NCI-H226 (cell line): Measurements from ENCODE around the gene COL18A1.
A peak's percentile ranks its signal among the peaks of the same experiment; 100 is the strongest.

ENCODE experiments used
- DNase-seq: peaks from one replicate; pipeline ENCODE4 v3.0.0-alpha.2; 2015

COL18A1 gene

DNA sequence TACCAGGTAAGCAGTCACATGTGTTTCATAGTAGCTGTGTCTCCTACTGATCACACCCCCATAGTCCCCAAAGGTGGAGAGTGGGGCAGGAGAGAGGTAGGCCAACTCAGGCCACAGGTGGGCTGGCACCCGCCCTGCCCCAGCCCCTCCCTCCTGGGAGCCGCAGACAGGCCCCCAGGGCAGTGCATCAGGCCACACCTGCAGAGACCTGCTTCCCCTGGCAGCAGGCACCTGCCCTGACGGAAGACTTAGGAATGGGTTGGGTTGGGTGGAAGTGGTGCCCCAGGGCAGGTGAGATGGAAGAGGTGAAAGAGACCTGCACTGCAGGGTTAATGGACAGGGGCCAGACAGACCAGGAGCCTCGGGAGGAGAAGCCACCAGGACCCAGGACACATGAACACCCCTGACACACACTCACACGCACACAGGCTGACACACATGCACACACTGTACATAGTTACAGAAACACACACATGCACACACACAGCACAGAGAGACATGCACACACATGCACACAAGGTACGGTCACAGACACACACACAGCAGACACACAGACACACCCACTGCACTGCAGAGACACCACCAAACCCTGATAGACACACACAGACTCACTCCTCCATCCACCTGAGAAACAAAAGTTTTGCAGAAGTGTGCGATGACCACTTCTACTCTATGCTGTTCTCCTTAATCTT, 1.7 kb upstream of the COL18A1 start:
- DNase-seq = no peak

DNA sequence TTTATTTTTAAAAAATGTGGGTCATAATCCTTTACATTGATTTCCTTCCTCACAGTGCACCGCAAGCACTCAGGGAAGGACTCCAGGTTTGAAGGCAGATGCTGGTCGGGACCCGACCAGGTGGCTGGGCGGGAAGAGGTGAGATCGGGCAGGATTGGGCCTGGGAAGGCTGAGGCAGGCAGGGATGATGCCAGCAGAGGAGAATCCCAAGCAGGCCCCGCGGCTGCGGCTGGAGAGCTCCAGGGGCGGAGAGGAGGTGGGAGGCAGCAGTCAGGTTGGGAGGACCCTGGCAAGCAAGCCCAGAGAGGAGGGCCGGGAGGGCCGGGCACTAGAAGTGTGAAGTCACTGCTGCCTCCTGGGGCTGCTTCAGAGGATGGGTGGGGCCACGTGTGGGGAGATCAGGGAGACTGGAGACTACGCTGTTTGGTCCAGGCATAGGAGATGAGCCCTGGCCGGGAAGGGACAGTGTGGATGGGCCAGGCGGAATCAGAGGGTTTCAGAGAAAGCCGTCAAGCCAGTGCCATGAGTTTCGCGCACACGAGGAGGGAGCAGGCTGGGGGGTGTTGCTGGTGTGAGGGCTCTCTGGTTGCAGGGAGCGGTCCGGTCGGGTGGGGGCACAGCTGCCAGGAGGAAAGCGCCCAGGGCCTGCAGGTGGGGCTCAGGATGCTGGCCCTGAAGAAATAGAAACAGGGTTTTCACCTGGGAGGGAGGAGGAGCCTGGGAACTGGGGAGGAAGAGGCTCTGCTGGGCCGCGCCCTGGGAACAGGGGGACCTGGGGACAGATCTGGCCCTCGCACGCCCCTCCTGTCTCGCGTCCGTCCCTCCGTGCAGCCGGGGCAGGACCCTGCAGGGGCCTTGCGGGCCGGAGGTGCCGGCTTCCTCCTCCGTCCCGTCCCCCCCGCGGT, 888 bp upstream of the COL18A1 start:
- DNase-seq = peak; percentile 68

DNA sequence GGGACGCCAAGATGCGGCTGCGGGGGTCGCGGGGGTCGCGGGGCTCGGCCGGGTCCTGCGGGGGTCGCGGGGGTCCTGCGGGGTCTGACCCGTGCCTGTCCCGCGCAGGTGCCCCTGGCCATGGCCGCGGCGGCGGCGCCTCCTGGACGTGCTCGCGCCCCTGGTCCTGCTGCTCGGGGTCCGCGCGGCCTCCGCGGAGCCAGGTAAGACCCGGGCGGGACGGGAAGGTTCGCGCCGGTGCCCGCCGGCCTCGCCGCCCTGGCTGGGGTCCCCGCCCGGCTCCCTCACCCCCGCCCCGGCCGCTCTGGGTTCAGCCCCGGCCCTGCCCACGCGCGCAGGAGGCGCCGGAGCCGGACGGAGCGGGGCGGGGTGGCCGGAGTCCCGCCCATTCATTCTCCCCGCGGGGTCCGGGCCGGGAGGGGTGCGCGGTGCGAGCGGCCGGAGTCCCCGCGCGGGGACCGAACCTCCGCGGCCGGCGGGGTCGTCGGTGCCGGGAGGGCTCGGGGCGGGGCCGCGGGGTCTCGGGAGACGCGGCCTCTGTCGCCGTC, 380 bp downstream of the COL18A1 start:
- DNase-seq = peak; percentile 50

DNA sequence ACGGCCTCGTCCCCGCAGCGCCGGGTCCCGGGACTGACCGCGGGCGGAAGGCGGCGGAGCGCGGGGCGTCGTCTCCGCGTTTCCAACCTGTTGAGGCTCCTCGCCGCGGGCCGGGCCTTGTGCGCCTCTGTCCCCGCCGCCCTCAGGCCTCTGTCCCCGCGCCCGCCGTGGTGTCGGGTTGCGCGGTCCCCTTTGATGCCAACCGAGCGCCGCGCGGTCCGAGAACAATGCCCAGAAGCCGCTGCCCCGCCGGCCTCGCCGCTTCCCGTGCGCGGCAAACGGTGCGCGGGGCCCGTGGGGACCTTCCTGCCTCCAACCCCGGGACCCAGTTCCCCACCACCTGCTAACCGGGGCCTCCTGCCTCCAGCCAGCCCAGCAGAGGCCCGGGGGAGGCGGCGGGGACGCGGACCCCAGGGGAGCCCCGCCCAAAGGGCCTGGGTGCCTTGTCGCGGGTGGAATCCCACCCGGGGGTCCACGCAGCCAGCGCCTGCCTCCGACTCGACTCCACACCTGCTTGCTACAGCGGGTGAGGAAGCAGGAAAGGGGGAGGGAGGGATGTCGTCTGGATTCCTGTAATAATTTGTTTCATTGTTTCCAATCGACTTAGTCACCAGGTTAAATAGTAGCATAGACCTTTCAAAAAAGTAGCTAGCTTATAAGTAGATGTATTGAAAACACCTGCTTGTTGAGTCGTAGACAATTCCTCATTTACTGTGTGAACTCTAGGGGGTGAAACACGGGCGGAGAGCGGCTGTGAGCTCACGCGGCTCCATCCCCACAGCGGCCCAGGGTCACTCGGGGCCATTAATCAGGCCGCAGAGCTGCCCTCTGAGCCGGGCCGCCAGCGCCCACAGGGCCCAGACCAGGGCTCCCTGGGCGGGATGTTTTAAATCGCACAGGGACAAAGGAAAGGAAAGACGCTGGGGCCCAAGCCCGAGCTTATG, 1.1 kb downstream of the COL18A1 start:
- no peak for DNase-seq

DNA sequence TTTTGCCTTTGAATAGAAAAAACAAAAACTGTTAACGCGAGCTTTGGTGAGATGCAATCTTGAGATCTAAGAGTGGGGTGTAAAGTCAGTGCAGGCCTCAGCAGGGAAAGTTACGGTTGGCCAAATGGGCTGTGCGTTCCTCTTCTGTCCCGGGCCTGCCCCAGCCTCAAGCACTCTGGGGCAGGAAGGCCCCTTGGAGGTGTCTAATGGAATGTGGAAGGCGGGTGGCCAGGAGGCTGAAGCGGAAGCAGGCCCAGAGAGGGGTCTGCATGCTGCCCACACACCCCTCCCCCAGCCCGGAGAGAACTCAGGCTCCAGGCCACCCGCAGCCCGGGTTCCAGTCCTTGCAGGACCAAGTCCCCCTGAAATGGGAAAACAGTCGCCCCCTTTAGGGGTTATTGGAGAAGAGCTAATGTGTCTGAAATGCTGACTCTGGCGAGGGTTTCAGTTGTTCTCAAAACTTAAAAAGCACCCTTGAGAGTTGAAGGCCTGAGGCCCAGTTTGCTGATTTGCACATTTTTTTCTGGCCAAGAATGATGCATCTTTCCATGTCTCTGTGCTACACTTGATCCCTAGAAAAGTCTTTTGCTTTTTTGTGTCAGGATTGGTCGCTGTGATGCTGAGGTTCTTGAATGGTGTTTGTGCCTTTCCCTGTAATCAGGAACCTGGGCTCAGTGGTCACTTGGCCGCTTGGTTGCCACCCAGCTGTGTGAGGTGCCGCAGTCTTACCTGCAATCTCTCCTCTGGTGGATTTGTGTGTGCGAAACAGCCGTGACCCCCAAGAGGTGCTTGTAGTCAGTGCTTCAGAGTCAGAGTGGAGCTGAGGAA, 2.0 kb downstream of the COL18A1 start:
- no peak for DNase-seq

DNA sequence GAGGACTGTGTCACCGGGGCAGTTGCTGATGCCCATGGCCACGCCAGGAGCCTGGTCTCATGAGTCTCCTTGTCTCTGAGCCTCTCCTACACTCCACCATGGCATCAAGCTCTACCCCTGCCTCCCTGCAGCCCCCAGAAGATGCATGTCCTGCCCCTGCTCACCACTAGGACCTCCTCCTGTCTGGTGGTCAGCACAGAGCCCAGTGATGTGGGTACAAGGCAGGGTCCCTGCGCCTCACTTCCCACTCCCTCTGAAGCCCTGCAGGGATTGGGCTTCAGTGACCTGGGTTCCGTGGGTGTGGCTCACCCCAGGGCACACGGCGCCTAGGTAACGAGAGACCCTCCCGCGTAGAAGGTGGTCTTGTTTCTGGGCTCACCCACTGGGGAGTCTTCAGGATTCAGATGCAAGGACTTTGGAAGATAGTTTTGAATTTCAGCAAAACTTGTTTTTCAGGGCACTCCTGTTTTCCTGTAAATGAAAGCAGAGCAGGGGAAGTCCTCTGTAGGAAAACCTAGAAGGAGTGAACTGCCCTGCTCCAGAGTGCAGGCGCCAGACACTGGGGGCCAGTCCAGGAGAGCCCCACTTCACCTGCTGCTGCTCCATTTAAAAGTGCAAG, 2.8 kb downstream of the COL18A1 start:
- DNase-seq = no peak

DNA sequence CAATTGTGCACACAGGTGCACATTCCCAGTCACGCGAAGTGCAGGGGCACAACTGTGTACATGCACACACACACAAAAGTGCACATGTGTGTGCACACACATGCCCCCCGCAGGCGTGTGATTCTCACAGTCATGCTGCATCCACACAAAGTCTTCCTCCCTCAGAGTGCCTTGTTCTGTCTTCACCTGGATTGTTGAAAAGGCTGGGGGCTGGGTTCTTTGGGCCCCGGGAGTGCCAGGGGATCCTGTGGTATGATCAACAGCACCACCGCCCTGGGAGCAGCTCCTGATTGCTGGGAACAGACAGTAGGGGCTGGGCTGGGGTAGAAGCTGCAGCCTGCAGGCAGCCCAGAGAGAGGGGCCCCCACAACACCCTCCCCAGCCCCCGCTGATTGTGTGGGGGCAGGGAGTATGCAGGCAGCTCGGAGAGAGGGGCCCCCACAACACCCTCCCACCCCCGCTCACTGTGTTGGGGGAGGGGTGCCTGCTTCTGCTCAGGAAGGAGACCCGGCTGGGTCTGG, 3.4 kb downstream of the COL18A1 start:
- no peak for DNase-seq

DNA sequence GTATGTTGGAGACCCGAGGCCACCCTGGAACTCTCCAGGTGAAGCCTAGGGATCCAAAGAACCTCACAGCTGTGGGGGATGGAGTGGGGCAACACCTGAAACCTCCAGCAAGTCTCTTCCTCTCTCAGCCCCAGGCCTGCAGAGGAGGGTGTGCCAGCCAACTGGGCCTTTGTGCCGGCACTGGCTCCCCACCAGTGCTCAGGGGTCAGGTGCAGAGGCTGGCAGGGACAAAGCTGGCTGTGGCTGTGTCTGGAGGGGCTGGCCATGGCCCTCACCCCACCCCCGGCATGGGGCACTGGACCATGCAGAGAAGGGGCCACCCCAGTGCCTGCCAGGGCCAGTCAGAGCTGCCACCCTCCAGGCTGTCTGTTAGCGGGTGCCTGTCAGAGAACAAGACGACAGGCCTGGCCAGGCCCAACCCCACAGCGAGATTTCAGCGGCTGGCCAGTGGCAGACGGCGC, 3.9 kb downstream of the COL18A1 start:
- DNase-seq = no peak

DNA sequence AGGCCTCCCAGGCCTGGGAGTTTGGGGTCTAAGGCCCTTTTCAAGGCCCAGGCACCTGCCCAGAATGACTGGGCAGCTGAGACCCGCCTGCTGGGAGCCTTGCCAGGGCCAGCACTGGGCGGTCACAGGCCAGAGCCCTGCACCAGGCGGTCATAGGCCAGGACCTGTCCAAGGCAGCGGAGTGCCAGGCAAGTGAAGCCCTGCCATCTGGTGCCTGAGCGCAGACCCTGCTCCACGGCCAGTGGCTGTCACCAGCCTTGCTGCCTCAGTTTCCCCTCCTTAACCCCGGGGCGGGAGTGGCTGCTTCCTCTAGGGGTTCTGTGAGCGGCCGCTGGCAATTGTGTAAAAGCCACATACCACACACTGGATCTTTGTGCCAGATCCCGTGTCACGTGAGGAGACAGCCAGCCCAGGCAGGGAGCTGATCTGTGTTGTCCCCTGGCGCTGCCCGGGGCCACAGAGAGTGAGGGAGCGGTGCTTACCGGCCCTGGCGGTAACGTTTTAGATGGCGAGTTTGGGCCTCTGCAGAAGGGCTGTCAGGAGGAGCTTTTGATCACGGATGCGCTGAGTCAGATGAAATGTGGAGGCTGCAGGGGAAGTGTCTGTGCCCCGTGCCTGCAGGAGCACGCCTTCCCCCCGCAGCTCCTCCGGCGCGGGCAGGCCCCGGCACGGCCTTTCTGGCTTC, 4.6 kb downstream of the COL18A1 start:
- DNase-seq = no peak

DNA sequence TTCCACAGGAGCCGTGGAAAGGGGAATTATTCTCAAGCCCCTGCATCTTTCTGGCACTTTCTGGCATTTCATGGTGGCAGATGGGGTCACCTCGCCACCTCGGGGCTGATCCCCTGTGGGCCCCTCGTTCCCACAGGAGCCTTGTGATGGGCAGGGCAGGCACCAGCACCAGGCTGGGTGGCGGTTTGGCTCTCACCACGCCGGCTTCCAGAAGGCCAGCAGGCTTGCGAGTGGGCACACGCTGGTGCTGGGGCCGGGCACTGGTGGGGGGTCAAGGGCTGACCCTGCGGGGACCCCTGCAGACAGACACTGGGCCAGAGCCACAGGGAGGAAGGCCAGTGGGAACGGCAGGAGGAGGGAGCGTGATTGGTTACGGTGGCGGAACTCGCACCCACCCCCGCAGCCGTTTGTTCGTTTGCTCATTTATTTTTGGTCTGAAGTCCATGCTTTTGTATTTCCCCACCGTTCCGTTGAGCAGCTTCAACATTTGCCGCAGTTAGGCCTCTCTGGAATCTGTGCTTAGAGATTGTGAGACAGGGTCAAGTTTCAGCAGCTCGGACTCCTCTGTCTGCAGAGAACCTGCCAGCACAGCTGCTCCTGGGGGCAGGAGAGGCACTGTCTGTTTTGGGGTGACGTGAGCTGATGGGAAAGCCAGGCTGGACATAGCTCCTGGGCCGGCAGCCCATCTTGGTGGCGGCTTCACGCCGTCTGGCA, 5.3 kb downstream of the COL18A1 start:
- DNase-seq = no peak

DNA sequence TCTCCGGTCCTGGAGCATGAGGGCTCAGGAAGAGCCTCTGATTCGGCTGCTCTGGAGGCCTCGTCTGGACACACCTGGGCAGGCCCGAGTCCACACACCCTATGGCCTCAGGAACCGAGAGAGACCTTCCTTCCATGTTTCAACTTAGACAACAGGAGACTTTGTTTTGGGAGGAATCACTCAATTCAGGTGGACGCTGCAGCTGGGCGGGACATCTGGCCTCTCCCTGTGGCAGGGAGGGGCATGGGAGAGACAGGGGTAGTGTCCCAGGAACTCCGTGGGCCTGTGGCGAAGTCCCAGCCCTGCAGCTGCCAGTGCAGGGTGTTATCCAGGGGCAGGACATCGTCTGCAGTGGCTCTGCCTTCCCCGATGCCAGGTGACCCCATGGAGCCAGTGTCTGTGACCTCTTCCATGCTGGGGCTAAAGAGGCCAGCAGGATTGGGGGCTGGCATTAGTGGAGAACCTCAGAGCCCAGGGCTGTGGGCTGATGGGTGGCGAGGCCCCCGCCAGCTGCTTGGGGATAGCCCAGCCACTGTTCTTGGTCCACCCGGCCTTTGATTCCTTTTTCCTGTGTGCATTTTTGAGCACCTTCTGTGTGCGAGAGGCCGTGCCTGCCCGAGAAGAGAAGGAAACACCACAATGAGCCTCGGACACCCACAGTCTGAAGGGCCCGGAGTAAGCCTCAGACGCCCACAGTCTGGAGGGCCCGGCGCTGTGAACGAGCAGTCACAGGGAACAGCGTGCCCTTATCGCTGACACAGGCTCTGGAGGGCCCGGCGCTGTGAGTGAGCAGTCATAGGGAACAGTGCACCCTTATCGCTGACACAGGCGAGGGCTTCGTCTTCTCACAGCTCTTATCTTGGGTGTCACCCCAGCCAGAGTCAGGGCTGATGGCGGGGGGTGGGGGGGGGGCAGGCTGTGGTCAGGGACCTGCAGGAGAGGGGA, 6.2 kb downstream of the COL18A1 start:
- DNase-seq = no peak

DNA sequence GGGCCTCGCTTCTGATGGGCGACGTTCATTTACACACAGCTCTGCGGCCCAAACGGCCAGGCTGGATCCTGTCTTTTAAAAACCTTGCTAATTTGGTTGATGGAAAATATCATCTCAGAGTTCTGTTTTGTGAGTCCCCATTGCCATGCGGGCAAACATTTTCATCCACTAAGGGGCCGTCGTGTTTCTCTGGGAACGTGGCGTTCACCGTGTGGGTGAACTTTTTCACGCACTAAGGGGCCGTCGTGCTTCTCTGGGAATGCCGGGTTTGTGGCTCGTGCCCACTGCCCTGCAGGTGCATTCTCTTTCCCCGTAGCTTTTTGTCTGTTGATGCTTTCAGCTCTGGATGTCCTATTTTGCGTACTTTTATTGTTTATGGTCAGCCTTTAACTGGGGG, 6.8 kb downstream of the COL18A1 start:
- DNase-seq = no peak

DNA sequence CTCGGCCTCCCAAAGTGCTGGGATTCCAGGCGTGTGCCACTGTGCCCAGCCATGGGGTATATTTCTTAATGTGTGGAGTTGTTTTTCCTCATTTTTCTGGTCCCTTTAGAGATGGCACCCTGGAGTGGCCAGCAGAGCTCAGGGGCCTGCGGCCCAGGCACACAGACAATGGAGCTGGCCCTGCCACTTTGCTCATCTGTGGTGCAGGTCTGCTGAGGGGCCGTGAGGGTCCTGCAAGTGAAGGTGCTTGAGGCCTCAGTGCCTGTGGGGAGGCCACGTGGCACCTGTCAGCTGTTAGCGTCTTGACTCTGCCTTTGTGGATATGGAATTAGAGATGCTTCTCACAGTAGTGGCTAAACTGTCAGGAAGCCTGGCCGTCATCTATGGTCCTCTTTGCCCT, 7.5 kb downstream of the COL18A1 start:
- no peak for DNase-seq

DNA sequence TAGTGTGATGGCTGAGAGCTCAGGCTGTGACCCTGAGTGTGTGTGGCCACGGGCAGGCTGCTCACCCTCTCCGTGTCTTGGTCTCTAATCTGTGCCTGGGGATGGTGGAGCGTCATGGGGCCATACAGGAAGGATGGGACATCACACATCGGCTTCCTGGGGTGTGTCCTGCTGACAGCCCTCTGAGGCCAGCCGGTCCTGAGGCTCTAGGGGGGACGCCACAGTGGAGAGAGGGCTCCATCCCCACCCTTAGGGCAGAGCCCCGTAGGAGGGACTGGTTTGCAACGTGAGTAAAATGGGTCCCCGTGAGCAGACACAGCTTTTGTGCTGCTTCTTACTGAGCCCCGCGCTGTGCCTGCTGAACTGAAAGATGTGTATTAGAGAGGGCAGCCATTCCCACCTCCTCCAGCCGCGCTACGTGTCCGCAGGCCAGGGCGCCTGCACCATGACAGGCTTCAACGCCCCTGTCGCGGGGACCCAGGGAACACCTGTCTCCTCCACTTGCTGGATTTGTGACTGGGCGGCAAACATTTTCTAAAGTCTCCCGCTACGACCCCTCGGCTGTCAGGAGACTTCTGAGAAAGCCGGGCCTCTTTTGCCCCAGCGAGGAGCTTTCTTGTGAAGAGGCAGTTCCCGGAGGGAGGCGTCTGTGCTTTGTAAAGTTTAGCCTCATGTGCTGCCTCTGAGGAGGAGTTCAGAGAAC, 8.1 kb downstream of the COL18A1 start:
- no peak for DNase-seq

DNA sequence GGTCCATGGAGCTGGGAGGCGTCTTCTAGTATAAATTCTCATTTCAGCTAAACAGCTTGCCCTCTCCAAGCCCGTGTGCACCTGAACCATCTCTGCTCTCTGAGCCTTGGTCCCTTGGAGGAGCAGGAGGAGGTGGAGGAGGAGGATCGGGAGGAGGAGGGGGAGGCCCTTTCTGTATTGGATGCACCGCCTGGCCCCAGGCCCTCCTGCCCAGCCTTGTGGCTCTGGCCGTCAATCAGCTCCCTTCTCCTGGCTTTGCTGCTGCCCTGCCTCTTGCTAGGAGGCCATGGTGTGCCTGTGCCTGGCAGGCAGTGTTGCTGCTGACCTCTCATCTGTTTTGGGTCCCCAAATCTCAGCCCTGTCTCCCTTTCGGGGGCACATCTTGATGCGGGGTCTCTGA, 9.0 kb downstream of the COL18A1 start:
- DNase-seq = no peak

DNA sequence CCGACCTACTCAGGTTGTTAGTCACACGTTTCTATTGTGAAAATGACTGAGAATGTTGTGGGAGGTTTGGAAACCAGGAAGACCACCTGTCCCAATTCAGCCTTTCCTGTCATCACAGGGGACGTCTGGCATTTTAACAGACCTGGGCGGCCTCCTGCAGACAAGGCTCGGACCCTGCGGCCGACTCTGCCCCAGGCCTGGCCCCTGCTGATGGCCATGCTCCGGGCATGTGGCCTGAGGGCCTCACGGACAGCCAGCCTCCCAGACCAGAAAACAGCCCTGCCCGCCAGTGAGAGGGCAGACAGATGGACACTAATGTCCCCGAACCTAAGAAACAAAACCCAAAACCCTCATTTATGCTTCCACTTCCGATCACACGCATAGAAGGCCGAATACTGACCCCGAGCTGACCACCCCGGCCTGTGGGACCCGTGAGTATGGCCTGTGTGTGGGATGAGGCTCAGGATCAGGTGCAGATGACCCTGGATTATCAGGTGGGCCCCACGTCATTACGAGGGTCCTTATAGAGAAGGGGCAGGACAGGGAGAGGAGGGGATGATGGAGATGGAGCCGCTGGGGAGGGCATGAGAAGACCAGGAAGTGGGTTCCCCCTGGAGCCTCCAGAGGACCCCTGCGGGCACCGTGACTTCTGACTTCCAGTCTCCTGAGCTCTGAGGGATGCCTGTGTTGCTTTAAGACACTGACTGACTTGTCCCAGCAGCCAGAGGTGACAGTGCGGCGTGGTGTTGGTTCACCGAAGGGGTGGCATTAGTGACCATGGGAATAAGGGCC, 9.6 kb downstream of the COL18A1 start:
- DNase-seq = no peak
